ENCODE data around the gene EFNA5.
A peak's percentile ranks its signal among the peaks of the same experiment; 100 is the strongest.

EFNA5 gene

GRCh38 chr5:107570805-107571531 lies 99.8 kb downstream of the EFNA5 start:
- DNase-seq (ENCODE audit: low spot score) = no peak

GRCh38 chr5:107570181-107570580 lies 100.6 kb downstream of the EFNA5 start:
- no peak for DNase-seq (ENCODE audit: low spot score)

GRCh38 chr5:107567901-107568671 lies 102.7 kb downstream of the EFNA5 start:
- no peak for DNase-seq (ENCODE audit: low spot score)

GRCh38 chr5:107566986-107567385 lies 103.8 kb downstream of the EFNA5 start:
- no peak for DNase-seq (ENCODE audit: low spot score)

GRCh38 chr5:107565791-107566767 lies 104.7 kb downstream of the EFNA5 start:
- DNase-seq (ENCODE audit: low spot score) = no peak

GRCh38 chr5:107564931-107565372 lies 105.8 kb downstream of the EFNA5 start:
- DNase-seq (ENCODE audit: low spot score) = no peak

GRCh38 chr5:107563959-107564544 lies 106.7 kb downstream of the EFNA5 start:
- DNase-seq (ENCODE audit: low spot score) = no peak

- no peak for DNase-seq (ENCODE audit: low spot score)
Observed at GRCh38 chr5:107560377-107560776, 110.4 kb downstream of the EFNA5 start.

GRCh38 chr5:107558823-107559375 lies 111.8 kb downstream of the EFNA5 start:
- DNase-seq (ENCODE audit: low spot score) = no peak

- DNase-seq (ENCODE audit: low spot score) = peak; percentile 40
Observed at GRCh38 chr5:107557051-107557658, 113.6 kb downstream of the EFNA5 start.

- DNase-seq (ENCODE audit: low spot score) = no peak
Observed at GRCh38 chr5:107556575-107556974, 114.2 kb downstream of the EFNA5 start.

GRCh38 chr5:107555425-107556090 lies 115.2 kb downstream of the EFNA5 start:
- DNase-seq (ENCODE audit: low spot score) = no peak

GRCh38 chr5:107554776-107555424 lies 115.8 kb downstream of the EFNA5 start:
- no peak for DNase-seq (ENCODE audit: low spot score)

- no peak for DNase-seq (ENCODE audit: low spot score)
Observed at GRCh38 chr5:107553117-107553555, 117.6 kb downstream of the EFNA5 start.

GRCh38 chr5:107551088-107551487 lies 119.6 kb downstream of the EFNA5 start:
- DNase-seq (ENCODE audit: low spot score) = no peak

- no peak for DNase-seq (ENCODE audit: low spot score)
Observed at GRCh38 chr5:107549567-107549966, 121.2 kb downstream of the EFNA5 start.

GRCh38 chr5:107548477-107548876 lies 122.3 kb downstream of the EFNA5 start:
- no peak for DNase-seq (ENCODE audit: low spot score)

- DNase-seq (ENCODE audit: low spot score) = no peak
Observed at GRCh38 chr5:107546719-107547118, 124.0 kb downstream of the EFNA5 start.

- no peak for DNase-seq (ENCODE audit: low spot score)
Observed at GRCh38 chr5:107545486-107545885, 125.3 kb downstream of the EFNA5 start.

- DNase-seq (ENCODE audit: low spot score) = no peak
Observed at GRCh38 chr5:107544967-107545366, 125.8 kb downstream of the EFNA5 start.
